ENCODE measurements around the gene CDYL2.
A peak's percentile ranks its signal among the peaks of the same experiment; 100 is the strongest.
"Not testable (repeated sequence)": the region's sequence is repeated elsewhere in the genome, so short reads cannot be mapped to it uniquely, and the experiment has no call there.

The CDYL2 gene

DNA sequence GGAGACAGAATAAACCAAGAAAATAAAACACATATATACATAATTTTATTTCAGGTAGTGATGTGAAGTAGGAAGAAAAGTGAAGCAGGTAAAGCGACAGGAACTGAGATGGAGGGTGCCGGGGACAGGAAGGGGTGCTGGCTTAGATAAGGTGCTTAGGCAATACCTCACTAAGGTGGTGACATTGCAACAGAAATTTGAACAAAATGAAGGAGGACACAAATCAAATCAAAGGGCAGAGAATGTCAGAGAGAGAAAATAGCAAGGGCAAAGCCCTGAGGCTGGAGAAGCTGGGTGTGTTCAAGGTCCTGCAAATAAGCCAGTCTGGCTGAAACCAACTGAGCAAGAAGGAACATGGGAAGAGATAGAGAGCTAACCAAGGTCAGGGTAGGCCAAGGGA, 5.0 kb upstream of the CDYL2 start:
- DNase-seq (ENCODE audit: low read depth in 1 of 2, low spot score in 1 of 2) = no peak

DNA sequence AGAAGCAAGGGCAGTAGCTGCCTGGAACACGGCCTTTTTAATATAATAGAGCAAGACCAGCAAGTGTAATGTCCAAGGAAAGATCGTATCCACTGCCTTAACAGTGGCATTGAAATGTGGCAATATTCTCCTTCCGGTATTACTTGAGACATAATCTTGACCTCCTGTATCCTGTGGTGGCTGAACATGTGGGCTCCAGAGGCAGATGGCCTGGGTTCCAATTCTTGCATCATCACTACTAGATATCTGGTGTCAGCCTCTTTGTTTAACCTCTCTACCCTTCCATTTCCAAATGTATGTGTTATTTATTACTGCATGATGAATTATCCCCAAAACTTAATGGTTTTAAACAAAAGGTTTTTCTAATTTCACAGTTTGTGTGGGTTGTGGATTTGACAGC, 3.5 kb upstream of the CDYL2 start:
- DNase-seq (ENCODE audit: low read depth in 1 of 2, low spot score in 1 of 2) = no peak

DNA sequence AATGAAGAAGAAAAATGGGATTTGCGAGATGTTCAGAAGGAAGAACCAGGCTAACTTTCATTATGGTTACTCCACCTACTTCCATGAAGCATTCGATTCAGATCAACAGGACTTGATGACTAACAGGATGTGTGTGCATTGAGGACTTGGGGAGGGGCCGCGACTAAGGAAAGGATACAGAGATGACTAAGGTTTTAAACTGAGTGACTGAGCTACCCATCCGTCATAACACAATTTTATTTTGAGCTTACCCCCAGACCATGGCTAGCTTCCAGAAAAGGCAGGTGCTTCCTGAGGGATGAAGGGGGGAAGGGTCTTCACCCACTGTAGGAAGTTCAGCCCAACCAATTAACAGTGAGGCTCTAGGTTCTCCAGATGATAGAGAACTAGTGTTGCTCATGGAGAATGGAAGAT, 2.5 kb upstream of the CDYL2 start:
- peak; percentile 7 to 39 for DNase-seq (ENCODE audit: low read depth in 1 of 2, low spot score in 1 of 2)

DNA sequence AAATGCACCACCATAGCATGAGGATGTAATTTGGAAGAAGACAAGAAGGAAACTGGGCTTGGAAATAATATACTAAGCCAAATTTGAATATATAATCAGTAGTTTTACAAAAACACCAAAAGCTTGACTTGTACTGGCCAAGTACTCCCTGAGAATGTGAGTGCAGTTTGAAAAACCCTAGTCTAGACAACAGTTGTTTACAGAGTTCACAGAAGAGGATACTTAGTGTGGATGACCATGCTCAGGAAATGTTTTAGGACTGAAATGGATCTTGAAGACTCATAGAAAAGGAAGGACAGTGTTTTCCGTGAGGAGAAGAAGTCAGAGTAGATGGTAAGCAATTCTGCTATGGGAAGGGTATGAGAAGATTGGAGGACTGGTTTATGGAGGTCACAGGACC, 1.9 kb upstream of the CDYL2 start:
- no peak for DNase-seq (ENCODE audit: low read depth in 1 of 2, low spot score in 1 of 2)

DNA sequence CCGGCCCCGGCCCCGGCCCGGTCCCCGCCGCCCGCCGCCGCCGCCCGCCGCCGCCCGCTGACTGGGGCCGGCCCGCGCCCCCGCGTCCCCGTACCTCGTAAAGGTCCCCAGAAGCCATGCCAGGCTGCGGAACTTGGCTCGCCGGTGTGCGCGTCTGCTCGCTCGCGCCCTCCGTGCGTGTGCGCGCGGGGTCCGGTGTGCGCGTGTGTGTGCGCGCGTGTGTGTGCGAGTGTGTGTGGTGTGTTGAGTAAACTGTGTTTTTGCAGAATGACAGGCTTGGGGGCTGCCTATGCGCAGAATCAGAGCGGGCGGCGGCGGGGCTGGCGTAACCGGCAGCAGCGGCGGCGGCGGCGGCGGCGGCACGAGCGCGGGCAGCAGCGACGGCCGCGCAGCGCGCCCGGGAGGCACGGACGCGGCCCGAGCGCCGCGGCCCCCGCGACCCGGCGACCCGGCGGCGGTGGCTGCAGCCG, 307 bp downstream of the CDYL2 start:
- DNase-seq (ENCODE audit: low read depth in 1 of 2, low spot score in 1 of 2) = peak; percentile 20 to 53

DNA sequence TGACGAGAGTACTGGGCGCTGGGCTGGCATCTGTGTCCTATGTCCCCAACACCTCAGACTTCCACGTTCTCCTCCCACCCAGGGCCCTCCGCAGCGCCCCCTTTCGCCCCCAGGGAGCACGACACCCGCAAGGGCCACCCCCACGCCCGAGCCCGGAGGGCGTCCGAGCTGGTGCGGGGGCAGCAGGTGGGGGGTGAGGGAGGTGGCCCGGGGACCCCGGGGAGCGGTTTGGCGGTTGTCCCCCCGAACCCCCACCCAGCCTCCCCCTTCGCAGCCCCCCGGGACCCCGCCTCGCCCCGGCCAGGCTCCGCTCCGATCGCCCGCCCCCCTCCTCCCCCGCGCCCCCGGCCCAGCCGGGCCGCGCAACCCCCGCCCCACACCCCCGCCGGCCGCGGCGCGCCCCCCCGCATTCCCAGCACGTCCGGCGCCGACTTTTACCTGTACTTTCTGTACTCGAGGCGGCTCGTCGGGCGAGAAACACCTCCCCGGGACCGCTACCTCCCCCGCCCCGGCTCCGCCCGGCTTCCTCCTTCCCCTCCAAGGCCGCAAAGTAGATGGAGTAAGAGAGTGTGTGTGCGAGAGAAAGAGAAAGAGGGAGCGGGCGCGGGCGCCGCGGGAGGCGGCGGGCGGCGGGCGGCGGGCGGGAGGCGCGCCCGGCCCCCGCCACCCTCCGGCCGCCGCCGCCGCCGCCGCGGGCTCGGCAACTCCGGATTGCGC, 901 bp downstream of the CDYL2 start:
- peak; percentile 12 to 36 for DNase-seq (ENCODE audit: low read depth in 1 of 2, low spot score in 1 of 2)

DNA sequence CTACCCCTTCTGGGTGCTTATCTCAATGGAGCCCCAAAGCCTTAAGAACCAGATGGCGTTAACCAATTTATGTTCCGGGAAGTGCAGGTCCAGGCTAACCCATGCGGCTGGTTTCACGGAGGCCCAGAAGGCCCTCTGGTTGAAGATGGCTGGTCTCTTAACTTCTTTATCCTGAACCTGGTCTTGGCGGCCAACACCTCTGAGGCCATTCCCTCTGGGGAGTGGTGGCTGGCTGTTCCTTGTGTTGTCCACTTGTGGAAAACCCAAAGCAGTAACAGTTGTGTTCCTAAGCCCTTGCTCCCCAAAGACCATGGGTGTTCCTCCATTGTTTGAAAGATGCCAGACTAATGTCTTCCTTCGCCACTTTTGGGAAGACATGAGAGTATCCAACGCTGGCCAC, 1.5 kb downstream of the CDYL2 start:
- DNase-seq (ENCODE audit: low read depth in 1 of 2, low spot score in 1 of 2) = no peak

DNA sequence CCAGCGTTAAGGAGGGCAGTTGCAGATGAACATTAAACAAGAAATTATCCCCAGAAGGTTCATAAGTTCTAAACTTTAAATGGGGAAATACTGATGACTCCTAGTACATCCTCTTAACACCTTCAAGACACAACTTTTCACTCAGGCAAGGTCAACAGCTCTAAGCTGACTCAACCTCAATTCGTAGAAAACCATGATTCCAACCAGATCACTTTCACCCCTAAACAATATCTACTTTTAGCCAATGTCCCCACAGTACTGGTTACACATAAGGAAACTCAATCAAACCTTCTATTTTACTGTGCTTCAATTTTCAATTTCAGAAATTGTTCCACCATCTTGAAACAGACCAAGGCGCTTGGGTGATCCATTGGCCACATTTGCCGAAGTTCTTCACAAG, 2.3 kb downstream of the CDYL2 start:
- DNase-seq (ENCODE audit: low read depth in 1 of 2, low spot score in 1 of 2) = no peak

DNA sequence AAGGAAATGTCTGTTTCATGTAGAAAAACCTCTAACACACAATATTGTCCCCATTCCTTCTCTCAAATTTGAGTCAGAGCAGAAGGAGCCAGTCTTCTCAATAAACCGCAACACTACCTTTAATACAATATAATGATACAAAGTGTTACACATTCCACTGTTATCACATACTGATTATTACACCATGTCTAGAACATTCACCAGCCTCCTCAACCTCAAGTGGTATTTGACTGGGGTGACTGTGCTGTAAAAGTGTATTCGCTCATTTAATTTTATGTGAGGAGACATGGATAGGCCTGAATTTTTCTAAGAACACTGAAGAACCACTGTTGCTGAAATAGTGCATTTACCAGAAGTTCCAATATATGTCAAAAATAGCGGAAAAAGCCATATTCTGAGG, 10.3 kb downstream of the CDYL2 start:
- DNase-seq (ENCODE audit: low read depth in 1 of 2, low spot score in 1 of 2) = no peak

DNA sequence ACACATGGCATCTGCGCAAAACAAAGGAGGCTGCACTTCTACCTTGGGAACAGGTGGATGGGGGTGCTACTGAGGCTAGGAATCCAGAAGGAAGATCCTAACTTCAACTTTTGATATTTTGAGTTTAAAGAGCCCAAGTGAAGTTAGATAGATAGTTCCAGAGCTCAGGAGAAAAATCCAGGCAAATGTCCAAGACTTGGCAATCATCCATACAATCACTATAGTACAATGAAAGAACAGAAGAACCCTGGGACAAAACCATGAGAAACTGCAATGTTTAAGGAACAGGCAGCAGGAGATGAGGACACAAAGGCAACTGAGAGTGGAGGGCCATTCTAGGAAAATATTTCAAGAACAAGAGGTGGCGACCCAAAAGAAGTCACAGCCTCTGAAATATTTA, 12.4 kb downstream of the CDYL2 start:
- DNase-seq (ENCODE audit: low read depth in 1 of 2, low spot score in 1 of 2) = no peak

DNA sequence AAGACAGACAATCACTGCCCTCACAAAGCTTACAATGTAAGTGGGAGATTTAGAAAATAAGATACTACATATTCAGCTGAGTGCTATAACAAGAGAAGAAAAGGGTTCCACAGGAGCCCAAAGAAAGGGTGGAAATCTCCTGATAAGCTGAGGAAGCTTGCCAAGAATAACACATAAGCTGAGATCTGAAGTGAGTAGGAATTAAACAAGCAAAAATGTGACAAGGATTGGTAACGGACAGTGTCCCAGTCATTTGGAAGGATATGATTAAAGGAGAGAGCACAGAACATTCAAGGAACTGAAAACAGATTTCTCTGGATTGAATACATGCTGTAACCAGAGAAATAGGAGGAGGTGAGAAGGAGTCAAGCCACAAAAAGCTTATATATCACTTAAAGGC, 13.0 kb downstream of the CDYL2 start:
- DNase-seq (ENCODE audit: low read depth in 1 of 2, low spot score in 1 of 2) = no peak

DNA sequence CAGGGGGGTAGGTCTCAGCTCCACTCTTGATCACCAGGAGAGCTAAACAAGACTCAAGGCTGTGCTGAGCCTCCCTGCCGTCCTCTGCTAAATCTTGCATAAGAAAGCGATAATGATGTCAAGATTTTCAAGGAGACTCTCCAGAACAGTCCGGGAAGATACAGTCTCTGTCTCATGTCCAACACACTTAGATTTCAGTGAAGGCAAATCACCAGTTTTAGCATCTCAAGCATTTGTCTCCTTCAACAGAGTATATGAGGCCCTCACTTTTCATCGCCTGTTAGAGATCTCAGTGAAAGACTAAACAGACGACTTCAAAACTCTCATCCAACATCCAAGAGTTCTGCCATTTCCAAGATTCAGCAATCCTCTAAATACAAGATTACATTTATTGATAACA, 13.6 kb downstream of the CDYL2 start:
- DNase-seq (ENCODE audit: low read depth in 1 of 2, low spot score in 1 of 2) = no peak

DNA sequence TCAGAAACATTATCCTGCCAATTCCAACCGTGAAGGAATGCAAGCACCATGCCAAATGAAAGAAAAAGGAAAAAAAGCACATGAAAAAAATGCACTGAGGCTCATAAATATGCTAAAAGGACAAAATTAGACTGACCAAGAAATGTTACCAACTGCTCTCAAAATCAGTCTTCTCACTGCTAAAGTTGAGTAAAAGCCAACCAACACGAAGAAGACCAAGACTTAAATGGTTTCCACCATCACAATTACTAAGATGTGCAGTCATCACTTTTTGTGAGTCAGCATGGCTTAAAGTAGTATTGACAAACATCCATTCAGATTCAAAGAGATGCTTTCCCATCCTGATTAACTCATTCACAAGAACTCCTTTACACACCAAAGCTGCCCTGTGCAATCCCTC, 16.4 kb downstream of the CDYL2 start:
- no peak for DNase-seq (ENCODE audit: low read depth in 1 of 2, low spot score in 1 of 2)

DNA sequence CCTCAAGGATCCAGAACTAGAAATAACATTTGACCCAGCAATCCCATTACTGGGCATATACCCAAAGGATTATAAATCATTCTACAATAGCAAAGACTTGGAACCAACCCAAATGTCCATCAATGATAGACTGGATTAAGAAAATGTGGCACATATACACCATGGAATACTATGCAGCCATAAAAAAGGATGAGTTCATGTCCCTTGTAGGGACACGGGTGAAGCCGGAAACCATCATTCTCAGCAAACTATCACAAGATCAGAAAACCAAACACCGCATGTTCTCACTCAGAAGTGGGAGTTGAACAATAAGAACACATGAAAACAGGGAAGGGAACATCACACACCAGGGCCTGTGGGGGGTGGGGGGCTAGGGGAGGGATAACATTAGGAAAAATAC, 17.8 kb downstream of the CDYL2 start:
- DNase-seq (ENCODE audit: low read depth in 1 of 2, low spot score in 1 of 2) = not testable (repeated sequence)

DNA sequence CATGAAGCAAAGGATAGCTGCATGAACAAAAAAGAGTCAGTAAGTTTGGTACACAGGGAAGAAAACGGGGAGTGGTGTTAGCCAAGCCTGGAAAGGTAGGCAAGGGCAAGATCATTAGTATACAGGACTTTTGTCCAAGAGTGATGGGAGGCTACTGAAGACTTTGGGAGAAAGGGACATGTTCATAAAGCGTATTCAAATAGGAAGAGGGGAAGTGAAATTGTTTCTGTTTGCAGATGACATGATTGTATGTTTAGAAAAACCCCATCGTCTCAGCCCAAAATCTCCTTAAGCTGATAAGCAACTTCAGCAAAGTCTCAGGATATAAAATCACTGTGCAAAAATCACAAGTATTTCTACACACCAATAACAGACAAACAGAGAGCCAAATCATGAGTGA, 19.4 kb downstream of the CDYL2 start:
- DNase-seq (ENCODE audit: low read depth in 1 of 2, low spot score in 1 of 2) = no peak

DNA sequence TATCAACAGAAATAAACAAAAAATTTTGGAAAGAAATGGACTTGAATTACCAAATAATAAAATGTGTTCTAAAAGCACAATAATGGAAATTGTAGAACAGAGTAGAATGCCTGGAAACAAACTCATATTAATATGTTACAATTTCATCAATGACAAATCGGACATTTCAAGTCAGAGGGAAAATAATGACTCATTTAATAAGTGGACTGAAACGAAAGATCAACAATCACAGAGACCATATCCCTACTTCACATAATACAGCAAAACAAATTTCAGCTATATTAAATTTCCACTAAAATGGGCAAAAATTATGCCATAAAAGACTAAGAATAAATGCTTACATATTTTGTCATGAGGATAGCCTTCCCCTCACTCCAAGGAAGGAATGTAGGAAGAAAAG, 25.7 kb downstream of the CDYL2 start:
- no peak for DNase-seq (ENCODE audit: low read depth in 1 of 2, low spot score in 1 of 2)

DNA sequence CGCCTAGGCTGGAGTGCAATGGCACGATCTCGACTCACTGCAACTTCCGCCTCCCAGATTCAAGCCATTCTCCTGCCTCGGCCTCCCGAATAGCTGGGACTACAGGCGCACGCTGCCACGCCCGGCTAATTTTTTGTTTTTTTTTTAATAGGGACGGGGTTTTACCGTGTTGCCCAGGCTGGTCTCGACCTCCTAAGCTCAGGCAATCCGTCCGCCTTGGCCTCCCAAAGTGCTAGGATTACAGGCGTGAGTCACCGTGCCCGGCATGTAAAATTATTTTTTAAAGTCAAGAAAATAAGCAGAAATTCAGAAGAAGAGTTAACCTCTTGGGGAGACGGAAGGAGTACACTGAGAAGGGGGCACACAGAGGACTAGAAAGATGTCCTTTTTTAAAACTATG, 27.5 kb downstream of the CDYL2 start:
- DNase-seq (ENCODE audit: low read depth in 1 of 2, low spot score in 1 of 2) = no peak

DNA sequence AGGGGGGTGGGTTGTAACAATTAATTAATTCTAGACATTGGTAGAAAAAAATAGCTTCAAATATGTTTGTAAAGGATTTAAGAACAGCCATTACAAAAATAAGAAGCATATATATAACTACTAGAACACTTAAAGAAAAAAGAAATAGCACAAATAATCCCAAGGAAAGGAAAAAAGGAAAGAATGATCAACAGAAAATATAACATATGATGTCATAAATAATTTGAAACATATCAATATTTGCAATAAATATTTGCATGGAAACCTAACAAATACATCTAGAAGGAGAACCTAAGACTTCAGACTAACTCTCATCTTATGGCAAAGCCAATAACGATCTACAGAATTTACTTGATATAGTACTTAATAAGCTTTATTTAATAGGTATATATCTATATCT, 28.9 kb downstream of the CDYL2 start:
- no peak for DNase-seq (ENCODE audit: low read depth in 1 of 2, low spot score in 1 of 2)

DNA sequence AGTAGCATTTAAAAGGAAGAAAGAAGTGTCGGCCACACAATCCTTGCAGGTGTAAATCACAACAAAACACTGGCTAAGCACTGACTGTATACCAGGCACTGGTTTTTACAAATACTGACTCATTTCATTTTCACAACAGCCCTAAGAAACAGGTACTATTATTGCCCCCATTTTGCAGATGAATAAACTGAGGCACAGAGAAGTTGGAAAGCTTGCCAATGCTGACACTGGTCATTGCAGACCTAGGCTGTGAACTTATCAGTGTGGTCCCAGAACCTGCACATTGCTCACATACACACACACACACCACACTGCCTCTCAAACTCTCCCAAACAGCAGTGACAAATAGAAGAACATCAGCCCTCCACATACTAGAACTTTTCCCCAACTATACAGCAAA, 37.6 kb downstream of the CDYL2 start:
- no peak for DNase-seq (ENCODE audit: low read depth in 1 of 2, low spot score in 1 of 2)

DNA sequence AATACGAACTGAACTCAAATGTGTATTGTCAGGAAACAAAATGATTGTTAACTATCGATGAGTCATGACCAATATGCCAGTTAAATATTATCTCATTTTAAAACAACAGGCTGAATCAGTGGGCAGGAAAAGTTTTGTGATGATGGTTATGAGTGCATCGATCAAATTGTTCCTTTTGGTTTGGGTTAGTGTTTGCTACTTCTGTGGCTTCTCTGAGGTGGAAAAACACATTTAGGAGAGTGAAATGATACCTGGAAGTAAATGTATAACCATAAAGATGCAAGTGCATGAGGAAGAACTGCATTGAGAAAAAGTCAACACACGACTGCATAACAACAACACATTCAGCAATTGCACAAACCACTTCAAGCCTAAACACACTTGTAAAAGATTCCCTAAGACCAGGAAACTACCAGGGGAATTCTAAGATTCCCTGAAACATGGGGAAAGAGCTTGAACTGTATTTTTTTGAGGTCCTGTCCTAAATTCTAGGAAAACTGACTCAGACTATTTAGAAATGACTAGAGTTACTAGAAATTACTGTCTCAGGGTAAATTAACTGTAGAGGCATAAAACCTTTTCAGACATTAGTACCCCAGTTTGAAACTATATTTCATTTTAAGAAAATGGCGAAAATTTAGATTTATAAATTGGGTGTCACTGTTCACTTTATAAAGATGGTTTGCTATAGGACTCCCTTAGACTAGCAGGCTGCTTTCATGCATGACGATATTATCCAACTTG, 44.8 kb downstream of the CDYL2 start:
- no peak for DNase-seq (ENCODE audit: low read depth in 1 of 2, low spot score in 1 of 2)

DNA sequence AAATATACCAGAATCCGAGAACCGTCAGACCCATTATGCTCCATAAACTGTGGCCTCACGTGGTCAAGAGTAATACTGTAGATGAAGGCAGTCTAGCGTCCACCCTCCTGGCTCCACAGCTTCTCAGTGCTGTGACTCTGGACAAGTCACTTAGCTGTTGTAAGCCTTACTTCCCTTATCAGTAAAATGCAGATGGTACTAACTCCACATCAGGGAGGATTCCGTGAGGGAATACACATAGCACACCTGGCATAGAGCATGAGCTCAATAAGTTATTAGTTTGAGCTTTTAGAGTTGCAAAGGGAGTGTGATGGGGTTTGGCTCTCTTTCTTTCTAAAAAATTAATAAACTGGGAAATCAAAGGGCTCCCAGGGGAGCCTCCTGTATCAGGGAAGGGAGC, 49.9 kb downstream of the CDYL2 start:
- no peak for DNase-seq (ENCODE audit: low read depth in 1 of 2, low spot score in 1 of 2)

DNA sequence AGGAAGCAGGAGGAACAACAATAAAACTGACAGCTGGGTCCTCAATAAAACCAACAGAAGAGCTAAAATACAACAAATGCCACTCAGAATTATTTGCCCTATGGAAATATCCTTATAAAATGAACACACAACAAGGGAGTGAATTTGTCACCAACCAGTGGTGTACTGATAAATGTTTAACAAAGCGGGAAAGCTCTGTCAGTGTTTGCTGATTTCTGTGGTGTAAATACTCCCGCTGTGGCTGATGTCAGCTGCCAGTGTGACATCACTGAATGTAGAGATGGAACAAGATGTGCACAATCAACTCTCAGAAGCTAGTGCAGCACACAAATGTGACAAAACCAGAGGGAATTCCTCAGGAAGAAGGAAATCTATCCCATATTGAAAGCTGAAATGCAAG, 51.9 kb downstream of the CDYL2 start:
- no peak for DNase-seq (ENCODE audit: low read depth in 1 of 2, low spot score in 1 of 2)

DNA sequence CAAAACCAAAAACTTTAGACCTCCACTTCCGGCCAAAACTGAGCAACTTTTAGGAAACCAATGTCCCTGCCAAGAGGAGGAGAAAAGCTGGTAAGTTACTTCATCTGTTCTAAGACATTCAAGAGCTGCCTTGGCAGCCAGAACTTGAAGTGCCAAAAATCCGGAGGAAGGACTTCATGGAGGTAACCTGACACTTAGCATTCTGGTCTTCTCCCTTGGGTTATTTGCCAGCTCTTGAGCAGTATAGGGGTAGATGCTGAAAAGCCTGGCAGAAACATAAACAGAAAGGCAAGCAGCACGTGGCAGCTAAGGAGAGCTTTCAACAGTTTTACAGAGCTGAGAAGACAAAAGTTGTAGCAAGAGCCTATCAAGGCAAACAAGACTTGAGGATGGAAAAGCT, 53.2 kb downstream of the CDYL2 start:
- DNase-seq (ENCODE audit: low read depth in 1 of 2, low spot score in 1 of 2) = no peak
